Mammary epithelial cell (primary cell): ENCODE results near the gene PASK.

Experiments used
- CTCF ChIP-seq, 2 donors: IDR thresholded peaks in 1 of 2; conservative IDR thresholded peaks in 1 of 2; 2 replicates each; pipeline ENCODE4 v1.5.1; 2011 to 2012; ENCODE audit warnings: inconsistent platforms in 2 of 2, low read length in 2 of 2, mild to moderate bottlenecking in 2 of 2, control low read depth in 1 of 2, low read depth in 1 of 2; ENCODE audit not compliant: insufficient read depth in 1 of 2; ENCODE audit errors: extremely low read depth in 1 of 2
- EZH2 ChIP-seq: IDR thresholded peaks from 2 replicates; pipeline ENCODE4 v1.6.1; 2012; ENCODE audit warnings: low read length, inconsistent platforms, borderline replicate concordance

GRCh38 chr2:241115361-241115760, 33.9 kb downstream of the PASK start:
- no peak for TF ChIP-seq CTCF (conservative IDR thresholded peaks at IDR 0.05 in 1 of 2, IDR thresholded peaks at IDR 0.05 in 1 of 2; ENCODE audit: extremely low read depth in 1 of 2, insufficient read depth in 1 of 2, low read depth in 1 of 2, low read length in 2 of 2)
- no peak for TF ChIP-seq EZH2
